B cell (primary cell): ENCODE results near the gene KRTDAP. TPM values are rescaled to one million over a fixed set of nuclear protein-coding genes. Genes with fewer than 3 reads are reported as not detected.

Experiments
- ATAC-seq: fragments of 200-7000 bp; cut with Tn5 transposase; one replicate; pipeline ENCODE4 v1.10.0; 2021; ENCODE audit warnings: low read depth, mild to moderate bottlenecking, moderate number of reproducible peaks, moderate library complexity
- CTCF ChIA-PET: fragments of 350-600 bp; sonication (Branson Sonifier 250); formaldehyde crosslinking; loops from one replicate; lab custom pipeline; 2021; ENCODE audit warnings: antibody characterized with exemption, inconsistent platforms; lab: Charles Lee
- POLR2A ChIA-PET: fragments of 350-600 bp; sonication (Branson Sonifier 250); formaldehyde crosslinking; loops from one replicate; lab custom pipeline; 2021; ENCODE audit warnings: antibody characterized with exemption; lab: Charles Lee
- DNase-seq: peaks from one replicate; pipeline ENCODE4 v3.0.0; 2013
- H2AFZ ChIP-seq: 2 replicates; pipeline ENCODE4 v1.6.1; 2012; ENCODE audit warnings: mild to moderate bottlenecking, low read depth, low read length; ENCODE audit not compliant: insufficient read depth, poor library complexity, severe bottlenecking
- H3K27ac ChIP-seq, 2 donors: 1 replicate in 1 of 2; 2 replicates in 1 of 2; pipeline ENCODE4 v1.5.1; 2012 to 2013; ENCODE audit warnings: low read length in 2 of 2, mild to moderate bottlenecking in 2 of 2, moderate library complexity in 1 of 2
- H3K27me3 ChIP-seq, 4 experiments: fragments of 200-600 bp in 1 of 4; sonication (generic) in 1 of 4; replicated peaks in 1 of 4; 1 replicate in 2 of 4; 2 replicates in 2 of 4; pipeline versions ENCODE4 v1.6.1 to v1.7.0; 2013 to 2016; ENCODE audit warnings: low read length in 3 of 4, mild to moderate bottlenecking in 2 of 4, mixed read lengths in 1 of 4, moderate library complexity in 1 of 4; ENCODE audit not compliant: insufficient read depth in 4 of 4, control insufficient read depth in 3 of 4; ENCODE audit errors: control extremely low read depth in 1 of 4
- H3K36me3 ChIP-seq, 2 experiments: replicated peaks in 1 of 2; 1 replicate in 1 of 2; 2 replicates in 1 of 2; pipeline versions ENCODE4 v1.6.1 to v1.7.1; 2013; ENCODE audit warnings: low read length in 1 of 2; ENCODE audit not compliant: insufficient read depth in 2 of 2, control insufficient read depth in 1 of 2; ENCODE audit errors: control extremely low read depth in 1 of 2, extremely low read depth in 1 of 2
- H3K4me1 ChIP-seq, 2 donors: fragments of 200-600 bp in 1 of 2; sonication (generic) in 1 of 2; 1 replicate in 1 of 2; 2 replicates in 1 of 2; pipeline versions ENCODE4 v1.5.1 to v1.6.1; 2013 to 2017; ENCODE audit warnings: low read length in 2 of 2; ENCODE audit not compliant: control insufficient read depth in 2 of 2, insufficient read depth in 2 of 2
- H3K4me2 ChIP-seq: replicated peaks from 2 replicates; pipeline ENCODE3; 2012; ENCODE audit warnings: mild to moderate bottlenecking, low read depth, low read length; ENCODE audit not compliant: poor library complexity, severe bottlenecking
- H3K4me3 ChIP-seq, 5 experiments: fragments of 200-600 bp in 1 of 5; sonication (generic) in 1 of 5; 1 replicate in 3 of 5; 2 replicates in 2 of 5; pipeline versions ENCODE4 v1.5.1 to v1.7.0; 2011 to 2016; ENCODE audit warnings: low read length in 4 of 5, mild to moderate bottlenecking in 4 of 5, low read depth in 2 of 5, control low read depth in 1 of 5, moderate library complexity in 1 of 5; ENCODE audit not compliant: insufficient read depth in 1 of 5; ENCODE audit errors: control extremely low read depth in 1 of 5, extremely low read depth in 1 of 5
- H3K79me2 ChIP-seq: fragments of 200-600 bp; sonication (generic); one replicate; pipeline ENCODE4 v1.6.0; 2016; ENCODE audit warnings: low read length; ENCODE audit not compliant: control insufficient read depth, insufficient read depth
- H3K9ac ChIP-seq: fragments of 200-600 bp; sonication (generic); 2 replicates; pipeline ENCODE4 v1.6.1; 2017; ENCODE audit warnings: mild to moderate bottlenecking, low read length, moderate library complexity
- H3K9me3 ChIP-seq, 3 donors: one replicate each; pipeline versions ENCODE4 v1.6.1 to v1.7.1; 2013; ENCODE audit warnings: low read length in 2 of 3; ENCODE audit not compliant: control insufficient read depth in 2 of 3, insufficient read depth in 1 of 3; ENCODE audit errors: control extremely low read depth in 1 of 3
- H4K20me1 ChIP-seq: 2 replicates; pipeline ENCODE4 v1.6.0; 2012; ENCODE audit warnings: mild to moderate bottlenecking, low read length; ENCODE audit not compliant: insufficient read depth, control insufficient read depth, poor library complexity, severe bottlenecking
- H3K27ac Mint-ChIP-seq: one replicate; pipeline ENCODE4 v1.8.0; 2021; ENCODE audit warnings: mixed read lengths
- H3K27me3 Mint-ChIP-seq: one replicate; pipeline ENCODE4 v1.8.0; 2021; ENCODE audit warnings: mixed read lengths
- H3K4me1 Mint-ChIP-seq: one replicate; pipeline ENCODE4 v1.8.0; 2021; ENCODE audit warnings: mixed read lengths
- H3K4me3 Mint-ChIP-seq: one replicate; pipeline ENCODE4 v1.8.0; 2021; ENCODE audit warnings: mixed read lengths
- H3K9me3 Mint-ChIP-seq: one replicate; pipeline ENCODE4 v1.8.0; 2022; ENCODE audit warnings: mixed read lengths; ENCODE audit not compliant: insufficient read depth
- CTCF ChIP-seq: fragments of 200-600 bp; IDR thresholded peaks from one replicate; pipeline ENCODE4 v1.8.0; 2022; ENCODE audit warnings: antibody characterized with exemption, mild to moderate bottlenecking
- EZH2 ChIP-seq: IDR thresholded peaks from 2 replicates; pipeline ENCODE4 v1.6.1; 2012; ENCODE audit warnings: borderline replicate concordance, low read depth, mild to moderate bottlenecking, moderate library complexity, low read length; ENCODE audit not compliant: insufficient read depth, poor library complexity, severe bottlenecking
- WGBS: methylation state at CpG from one replicate; pipeline ENCODE4 v1.1.5; 2013; ENCODE audit warnings: missing lambda C conversion rate; ENCODE audit not compliant: insufficient coverage; 5-methylcytosine and 5-hydroxymethylcytosine counted together
- intact Hi-C: fragments of 100-400 bp; cut with micrococcal nuclease; formaldehyde crosslinking; loops from one replicate; pipeline ENCODE4 v1.10.0; 2022
- polyA plus RNA-seq: library from polyadenylated mRNA; depleted of rRNA; stranded (reverse); fragments of >200 nt; gene quantifications from 2 replicates; pipeline ENCODE4 v1.2.3, GENCODE V29; 2012
- total RNA-seq, 2 donors: library from RNA; stranded (reverse); fragments of 120-200 nt in 1 of 2; gene quantifications; 1 replicate in 1 of 2; 2 replicates in 1 of 2; pipeline versions ENCODE4 v1.2.3 to v1.2.4, GENCODE V29; 2013 to 2022

Gene KRTDAP
- total and polyA plus RNA-seq, 2 donors (not counting 1 experiment from before 2014, with no cell fraction given), result not detected

GRCh38 chr19:35508129-35508528, 17.9 kb upstream of the KRTDAP start:
- H3K79me2 ChIP-seq, result no peaks in the 10 kb centered on the region
- peaks cover 55% of the 10 kb centered on the region for H3K27me3 Mint-ChIP-seq
- H3K9me3 ChIP-seq, result peaks cover 0 to 11% (median 0%) of the 10 kb centered on the region in 3 donors
- ATAC-seq (no peak), DNase-seq (no peak)
- no peak overlapping the region for H3K4me2 ChIP-seq
- peaks cover 19% of the 10 kb centered on the region for H3K4me1 Mint-ChIP-seq
- H3K27ac ChIP-seq, result no peak overlapping the region
- intact Hi-C loops, result no loop called here
- no peaks in the 10 kb centered on the region for H3K9me3 Mint-ChIP-seq
- H3K36me3 ChIP-seq, result no peaks in the 10 kb centered on the region
- TF ChIP-seq CTCF (no peak), EZH2 (no peak)
- CTCF ChIA-PET, result interaction anchor here (0.6 to 3.9 kb wide), 9 partner anchors 9 to 331 kb away, joined by 3 to 24 read pairs (median 4); partner anchors contain the start of gene KRTDAP
- no peak overlapping the region for H3K9ac ChIP-seq
- peaks cover 19 to 21% of the 10 kb centered on the region in 2 donors for H3K4me1 ChIP-seq
- H3K4me3 ChIP-seq, result no peak overlapping the region
- no peaks in the 10 kb centered on the region for H4K20me1 ChIP-seq
- H3K27me3 ChIP-seq, result peaks cover 0 to 66% (median 12%) of the 10 kb centered on the region in 4 experiments
- WGBS, result no CpG with 5 or more reads among the region's 3 CpGs
- no peak overlapping the region for H3K4me3 Mint-ChIP-seq
- no peak overlapping the region for H3K27ac Mint-ChIP-seq
- POLR2A ChIA-PET, result no interaction called here
- no peak overlapping the region for H2AFZ ChIP-seq

DNA sequence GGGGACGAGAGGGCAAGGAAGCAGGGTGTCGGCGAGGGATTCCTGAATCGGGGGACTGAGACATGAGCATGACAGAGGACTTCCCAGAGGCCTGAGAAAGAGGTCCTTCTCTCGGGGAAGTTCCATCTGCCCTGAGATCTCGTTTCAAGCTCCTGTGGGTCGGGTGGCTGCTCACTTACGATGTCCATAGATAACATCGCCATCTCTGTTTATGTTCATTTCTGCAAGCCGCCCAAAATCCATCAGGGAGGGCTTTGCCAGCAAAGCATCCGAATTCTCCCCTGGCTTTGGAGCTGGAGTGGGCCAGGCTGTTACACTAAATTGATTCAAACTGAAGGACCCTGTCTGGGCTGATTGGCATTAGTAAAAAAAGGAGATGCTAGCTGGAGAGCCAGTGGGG, 17.3 kb upstream of the KRTDAP start:
- Histone ChIP-seq H3K9me3 (peaks cover 0 to 11% (median 0%) of the 10 kb centered on the region in 3 donors), H3K27me3 (peaks cover 0 to 61% (median 13%) of the 10 kb centered on the region in 4 experiments), H3K9ac (no peak overlapping the region), H3K36me3 (no peaks in the 10 kb centered on the region), H3K79me2 (no peaks in the 10 kb centered on the region), H3K4me1 (peaks cover 19 to 21% of the 10 kb centered on the region in 2 donors), H3K4me2 (no peak overlapping the region), H3K4me3 (no peak overlapping the region), H4K20me1 (no peaks in the 10 kb centered on the region), H3K27ac (no peak overlapping the region), H2AFZ (no peak overlapping the region)
- intact Hi-C loops, result no loop called here
- TF ChIP-seq EZH2, result no peak
- TF ChIP-seq CTCF, result no peak
- 95% methylated on average over 11 of the region's 11 CpGs for WGBS
- H3K9me3 Mint-ChIP-seq, result no peaks in the 10 kb centered on the region
- peaks cover 53% of the 10 kb centered on the region for H3K27me3 Mint-ChIP-seq
- DNase-seq, result no peak
- ChIA-PET POLR2A (no interaction called here), CTCF (interaction anchor here (0.6 to 3.9 kb wide), 6 partner anchors 10 to 272 kb away, joined by 3 to 24 read pairs (median 8); partner anchors contain the start of gene KRTDAP)
- ATAC-seq, result no peak
- no peak overlapping the region for H3K27ac Mint-ChIP-seq
- H3K4me1 Mint-ChIP-seq, result peaks cover 19% of the 10 kb centered on the region
- no peak overlapping the region for H3K4me3 Mint-ChIP-seq
